ENCODE results near the gene ZCRB1.

DNA sequence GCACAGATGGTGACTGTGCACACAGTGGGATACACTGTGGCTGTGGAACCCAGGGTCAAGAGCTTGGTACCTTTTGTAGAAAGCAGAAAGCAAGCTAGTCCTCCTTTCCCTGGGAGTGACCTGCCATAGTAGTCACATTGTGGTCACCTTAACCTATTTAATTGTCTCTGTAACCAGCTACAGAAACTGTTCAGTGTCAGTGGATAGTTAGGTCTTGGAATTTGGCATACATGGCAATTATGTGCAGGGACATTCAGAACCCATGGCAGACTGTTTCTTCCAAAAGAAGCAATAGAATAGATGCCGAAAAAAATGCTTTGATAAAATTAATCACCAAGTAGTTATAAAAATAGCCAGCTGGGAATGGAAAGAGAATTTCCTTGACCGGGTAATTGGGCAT, 30.4 kb upstream of the ZCRB1 start:
- TF ChIP-seq, protein P1, sequence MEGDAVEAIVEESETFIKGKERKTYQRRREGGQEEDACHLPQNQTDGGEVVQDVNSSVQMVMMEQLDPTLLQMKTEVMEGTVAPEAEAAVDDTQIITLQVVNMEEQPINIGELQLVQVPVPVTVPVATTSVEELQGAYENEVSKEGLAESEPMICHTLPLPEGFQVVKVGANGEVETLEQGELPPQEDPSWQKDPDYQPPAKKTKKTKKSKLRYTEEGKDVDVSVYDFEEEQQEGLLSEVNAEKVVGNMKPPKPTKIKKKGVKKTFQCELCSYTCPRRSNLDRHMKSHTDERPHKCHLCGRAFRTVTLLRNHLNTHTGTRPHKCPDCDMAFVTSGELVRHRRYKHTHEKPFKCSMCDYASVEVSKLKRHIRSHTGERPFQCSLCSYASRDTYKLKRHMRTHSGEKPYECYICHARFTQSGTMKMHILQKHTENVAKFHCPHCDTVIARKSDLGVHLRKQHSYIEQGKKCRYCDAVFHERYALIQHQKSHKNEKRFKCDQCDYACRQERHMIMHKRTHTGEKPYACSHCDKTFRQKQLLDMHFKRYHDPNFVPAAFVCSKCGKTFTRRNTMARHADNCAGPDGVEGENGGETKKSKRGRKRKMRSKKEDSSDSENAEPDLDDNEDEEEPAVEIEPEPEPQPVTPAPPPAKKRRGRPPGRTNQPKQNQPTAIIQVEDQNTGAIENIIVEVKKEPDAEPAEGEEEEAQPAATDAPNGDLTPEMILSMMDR (IDR thresholded peaks at IDR 0.05; ENCODE audit: low read length) = no peak
- TF ChIP-seq EZH2 (IDR thresholded peaks at IDR 0.05; ENCODE audit: borderline replicate concordance, low read length) = no peak
